Fibroblast of lung (primary cell): ENCODE data around the gene GALNT2. TPM values are rescaled to one million over a fixed set of nuclear protein-coding genes. Genes with fewer than 3 reads are reported as not detected.
A peak's percentile ranks its signal among the peaks of the same experiment; 100 is the strongest.

ENCODE experiments used
- DNase-seq, 2 donors: peaks; one replicate each; pipeline versions ENCODE4 v3.0.0 to v3.0.0-alpha.2; 2010; ENCODE audit warnings: low read depth in 2 of 2
- H2AFZ ChIP-seq: 2 replicates; pipeline ENCODE4 v1.5.1; 2012; ENCODE audit warnings: low read length, control low read depth, inconsistent platforms
- H3K27ac ChIP-seq: 2 replicates; pipeline ENCODE4 v1.5.1; 2011; ENCODE audit warnings: low read length, control low read depth; ENCODE audit not compliant: insufficient read depth
- H3K27me3 ChIP-seq: 2 replicates; pipeline ENCODE4 v1.5.1; 2011; ENCODE audit warnings: mild to moderate bottlenecking, low read length; ENCODE audit not compliant: control insufficient read depth, insufficient read depth
- H3K36me3 ChIP-seq: 2 replicates; pipeline ENCODE4 v1.5.1; 2011; ENCODE audit warnings: low read length; ENCODE audit not compliant: control insufficient read depth, insufficient read depth
- H3K4me1 ChIP-seq: 2 replicates; pipeline ENCODE4 v1.5.1; 2011; ENCODE audit warnings: low read length; ENCODE audit not compliant: control insufficient read depth, insufficient read depth; ENCODE audit errors: extremely low read depth
- H3K4me2 ChIP-seq: 2 replicates; pipeline ENCODE4 v1.5.1; 2011; ENCODE audit warnings: low read length, control low read depth; ENCODE audit not compliant: insufficient read depth; ENCODE audit errors: extremely low read depth
- H3K4me3 ChIP-seq, 4 experiments: fragments of 200-600 bp in 1 of 4; sonication (generic) in 1 of 4; replicated peaks in 1 of 4; 2 replicates each; pipeline ENCODE4 v1.5.1; 2011 to 2016; ENCODE audit warnings: low read length in 4 of 4, low read depth in 3 of 4, mild to moderate bottlenecking in 3 of 4, control low read depth in 2 of 4, inconsistent platforms in 1 of 4, mixed read lengths in 1 of 4; ENCODE audit not compliant: insufficient read depth in 1 of 4; ENCODE audit errors: control extremely low read depth in 1 of 4
- H3K79me2 ChIP-seq: 2 replicates; pipeline ENCODE4 v1.5.1; 2012; ENCODE audit warnings: mild to moderate bottlenecking, low read length, inconsistent platforms; ENCODE audit not compliant: control insufficient read depth, insufficient read depth
- H3K9ac ChIP-seq: 2 replicates; pipeline ENCODE4 v1.5.1; 2011; ENCODE audit warnings: mild to moderate bottlenecking, low read length, control low read depth; ENCODE audit not compliant: insufficient read depth
- H3K9me3 ChIP-seq: 2 replicates; pipeline ENCODE4 v1.5.1; 2012; ENCODE audit warnings: low read depth, low read length; ENCODE audit not compliant: control insufficient read depth, insufficient read depth
- H4K20me1 ChIP-seq: 2 replicates; pipeline ENCODE4 v1.5.1; 2011; ENCODE audit warnings: low read length; ENCODE audit not compliant: control insufficient read depth, insufficient read depth; ENCODE audit errors: extremely low read depth
- CTCF ChIP-seq, 2 donors: IDR thresholded peaks in 1 of 2; conservative IDR thresholded peaks in 1 of 2; 1 replicate in 1 of 2; 2 replicates in 1 of 2; pipeline ENCODE4 v1.5.1; 2011 to 2012; ENCODE audit warnings: low read length in 2 of 2, control low read depth in 1 of 2, inconsistent platforms in 1 of 2, low read depth in 1 of 2, mild to moderate bottlenecking in 1 of 2
- EZH2 ChIP-seq: IDR thresholded peaks from 2 replicates; pipeline ENCODE4 v1.5.1; 2012; ENCODE audit warnings: low read length, control low read depth, mild to moderate bottlenecking; ENCODE audit errors: missing control alignments
- polyA plus RNA-seq, 2 donors: library from polyadenylated mRNA; depleted of rRNA in 1 of 2; stranded (reverse) in 1 of 2; unstranded in 1 of 2; fragments of >200 nt; gene quantifications; 2 replicates each; pipeline ENCODE4 v1.2.1, GENCODE V29; 2011 to 2012; ENCODE audit warnings: missing spikeins in 1 of 2
- total RNA-seq: library from RNA; depleted of rRNA; stranded (reverse); fragments of >200 nt; gene quantifications from 2 replicates; pipeline ENCODE4 v1.2.1, GENCODE V29; 2014

The GALNT2 gene
- total and polyA plus RNA-seq, 2 donors (not counting 1 experiment from before 2014, with no cell fraction given), result 106 to 115 TPM

DNA sequence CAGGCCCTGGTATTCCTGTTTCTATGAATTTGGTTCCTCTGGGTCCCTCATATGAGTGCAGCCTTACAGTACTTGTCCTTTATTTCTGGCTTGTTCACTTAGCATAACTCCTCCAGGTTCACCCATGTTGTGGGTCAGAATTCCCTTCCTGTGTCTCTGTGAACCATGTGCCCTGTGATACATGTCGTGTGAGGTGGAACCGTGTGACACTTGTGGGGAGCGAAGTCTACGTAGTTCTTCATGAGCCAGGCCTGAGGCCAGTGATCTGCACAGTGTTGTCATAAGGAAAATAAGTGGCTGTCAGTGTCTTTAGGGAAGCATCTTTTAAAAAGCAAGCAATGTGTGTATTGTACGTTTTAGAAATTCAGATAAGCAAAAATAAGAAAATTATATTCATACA lies 122.8 kb downstream of the GALNT2 start:
- H3K4me3 ChIP-seq, result no peak overlapping the region
- DNase-seq, result no peak
- H3K4me2 ChIP-seq, result no peak overlapping the region
- no peak overlapping the region for H3K27ac ChIP-seq
- no peaks in the 10 kb centered on the region for H3K36me3 ChIP-seq
- no peaks in the 10 kb centered on the region for H4K20me1 ChIP-seq
- no peak overlapping the region for H3K9ac ChIP-seq
- peaks cover 5% of the 10 kb centered on the region for H3K4me1 ChIP-seq
- H2AFZ ChIP-seq, result no peak overlapping the region
- H3K27me3 ChIP-seq, result no peaks in the 10 kb centered on the region
- TF ChIP-seq CTCF (conservative IDR thresholded peaks at IDR 0.05 in 1 of 2, IDR thresholded peaks at IDR 0.05 in 1 of 2; ENCODE audit: low read depth in 1 of 2, low read length in 2 of 2) (no peak), EZH2 (no peak)
- no peaks in the 10 kb centered on the region for H3K9me3 ChIP-seq
- peaks cover 17% of the 10 kb centered on the region for H3K79me2 ChIP-seq

- H3K79me2 ChIP-seq, result peaks cover 14% of the 10 kb centered on the region
- peak; percentile 68 to 87 for DNase-seq
- H3K27me3 ChIP-seq, result no peaks in the 10 kb centered on the region
- TF ChIP-seq CTCF (conservative IDR thresholded peaks at IDR 0.05 in 1 of 2, IDR thresholded peaks at IDR 0.05 in 1 of 2; ENCODE audit: low read depth in 1 of 2, low read length in 2 of 2) (no peak), EZH2 (no peak)
- no peaks in the 10 kb centered on the region for H3K36me3 ChIP-seq
- H3K9me3 ChIP-seq, result no peaks in the 10 kb centered on the region
- H3K4me2 ChIP-seq, result no peak overlapping the region
- H4K20me1 ChIP-seq, result no peaks in the 10 kb centered on the region
- H3K4me1 ChIP-seq, result peaks cover 2% of the 10 kb centered on the region
- peak overlapping the region; percentile 37 for H3K27ac ChIP-seq
- H2AFZ ChIP-seq, result no peak overlapping the region
- H3K4me3 ChIP-seq, result no peak overlapping the region
- no peak overlapping the region for H3K9ac ChIP-seq
Observed at GRCh38 chr1:230191079-230191804, 124.2 kb downstream of the GALNT2 start.

GRCh38 chr1:230191855-230192254 lies 124.8 kb downstream of the GALNT2 start:
- no peaks in the 10 kb centered on the region for H3K27me3 ChIP-seq
- H3K79me2 ChIP-seq, result peaks cover 14% of the 10 kb centered on the region
- H4K20me1 ChIP-seq, result no peaks in the 10 kb centered on the region

More at GRCh38 chr1:230191855-230192254, 124.8 kb downstream of the GALNT2 start:
- Histone ChIP-seq H3K4me2 (no peak overlapping the region), H3K9me3 (no peaks in the 10 kb centered on the region), H3K9ac (no peak overlapping the region), H3K4me1 (peaks cover 2% of the 10 kb centered on the region), H3K27ac (no peak overlapping the region), H3K36me3 (no peaks in the 10 kb centered on the region), H2AFZ (no peak overlapping the region), H3K4me3 (no peak overlapping the region)
- no peak for DNase-seq
- TF ChIP-seq EZH2, result no peak
- TF ChIP-seq CTCF (conservative IDR thresholded peaks at IDR 0.05 in 1 of 2, IDR thresholded peaks at IDR 0.05 in 1 of 2; ENCODE audit: low read depth in 1 of 2, low read length in 2 of 2), result no peak
